ENCODE measurements around the gene CASKIN2. TPM values are rescaled to one million over a fixed set of nuclear protein-coding genes. Genes with fewer than 3 reads are reported as not detected.
"Not testable (repeated sequence)": the region's sequence is repeated elsewhere in the genome, so short reads cannot be mapped to it uniquely, and the experiment has no call there.

CASKIN2 gene
- polyA plus RNA-seq, 4 donors: 28.5 to 35.0 (median 32.4) TPM

- no peak for DNase-seq (ENCODE audit: low read depth in 4 of 4, low spot score in 2 of 4)
These were observed 9.1 kb upstream of the CASKIN2 start for GRCh38 chr17:75524269-75524969.

DNA sequence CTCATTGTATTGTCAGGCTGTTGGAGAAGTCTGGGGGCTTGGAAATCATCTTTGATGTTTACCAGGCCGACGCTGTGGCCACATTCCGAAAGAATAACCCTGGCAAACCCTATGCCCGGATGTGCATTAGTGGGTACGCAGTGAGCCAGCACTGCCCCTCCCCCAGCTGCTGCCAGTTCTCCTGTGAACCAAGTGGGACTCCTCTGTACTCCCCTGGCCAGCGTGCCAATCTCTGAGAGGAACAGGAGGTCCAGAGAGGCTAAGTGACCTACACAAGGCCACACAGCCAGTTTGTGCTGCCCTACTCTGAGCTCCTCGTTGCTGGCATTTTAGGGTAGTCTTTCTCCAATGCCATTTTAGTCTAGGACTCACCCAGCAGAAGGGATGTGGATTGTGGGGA is 8.3 kb upstream of the CASKIN2 start:
- no peak for DNase-seq (ENCODE audit: low read depth in 4 of 4, low spot score in 2 of 4)

DNA sequence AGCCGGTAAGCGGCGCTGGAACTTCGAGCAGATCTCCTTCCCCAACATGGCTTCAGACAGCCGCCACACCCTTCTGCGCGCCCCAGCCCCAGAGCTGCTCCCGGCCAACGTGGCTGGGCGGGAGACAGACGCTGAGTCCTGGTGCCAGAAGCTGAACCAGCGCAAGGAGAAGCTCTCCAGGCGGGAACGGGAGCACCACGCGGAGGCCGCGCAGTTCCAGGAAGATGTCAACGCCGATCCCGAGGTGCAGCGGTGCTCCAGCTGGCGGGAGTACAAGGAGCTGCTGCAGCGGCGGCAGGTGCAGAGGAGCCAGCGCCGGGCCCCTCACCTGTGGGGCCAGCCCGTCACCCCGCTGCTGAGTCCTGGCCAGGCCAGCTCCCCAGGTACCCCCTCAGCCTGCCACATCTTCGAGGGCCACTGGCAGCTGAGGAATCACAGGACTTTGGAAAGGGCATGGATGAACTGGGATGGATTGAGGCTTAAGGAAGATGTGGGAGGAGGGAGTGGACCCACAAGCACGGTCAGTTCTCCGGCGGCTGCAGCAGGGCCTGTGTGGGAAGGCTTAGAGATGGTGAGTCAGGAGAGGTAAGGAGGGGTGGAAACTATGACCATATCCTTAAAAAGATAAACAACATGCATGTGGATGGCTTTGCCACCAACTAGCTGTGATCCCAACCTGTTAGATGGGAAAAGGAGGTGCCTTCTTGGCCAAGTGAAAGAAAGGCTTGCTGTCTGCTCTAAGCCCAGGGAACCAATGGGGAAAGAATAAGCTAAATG is 6.8 kb upstream of the CASKIN2 start:
- DNase-seq (ENCODE audit: low read depth in 4 of 4, low spot score in 2 of 4): no peak

- no peak for DNase-seq (ENCODE audit: low read depth in 4 of 4, low spot score in 2 of 4)
These were observed 6.0 kb upstream of the CASKIN2 start for GRCh38 chr17:75521290-75521689.

DNA sequence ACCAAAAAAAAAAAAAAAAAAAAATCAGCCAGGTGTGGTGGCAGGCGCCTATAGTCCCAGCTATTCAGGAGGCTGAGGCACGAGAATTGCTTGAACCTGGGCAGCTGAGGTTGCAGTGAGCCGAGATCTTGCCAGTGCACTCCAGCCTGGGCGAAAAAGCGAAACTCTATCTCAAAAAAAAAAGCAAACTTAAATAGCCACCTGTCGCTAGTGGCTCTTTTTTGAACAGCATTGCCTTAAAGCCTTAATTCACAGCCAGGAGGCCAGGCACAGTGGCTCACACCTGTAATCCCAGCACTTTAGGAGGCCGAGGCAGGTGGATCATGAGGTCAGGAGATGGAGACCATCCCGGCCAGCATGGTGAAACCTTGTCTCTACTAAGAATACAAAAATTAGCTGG is 5.1 kb upstream of the CASKIN2 start:
- DNase-seq (ENCODE audit: low read depth in 4 of 4, low spot score in 2 of 4): not testable (repeated sequence)

DNA sequence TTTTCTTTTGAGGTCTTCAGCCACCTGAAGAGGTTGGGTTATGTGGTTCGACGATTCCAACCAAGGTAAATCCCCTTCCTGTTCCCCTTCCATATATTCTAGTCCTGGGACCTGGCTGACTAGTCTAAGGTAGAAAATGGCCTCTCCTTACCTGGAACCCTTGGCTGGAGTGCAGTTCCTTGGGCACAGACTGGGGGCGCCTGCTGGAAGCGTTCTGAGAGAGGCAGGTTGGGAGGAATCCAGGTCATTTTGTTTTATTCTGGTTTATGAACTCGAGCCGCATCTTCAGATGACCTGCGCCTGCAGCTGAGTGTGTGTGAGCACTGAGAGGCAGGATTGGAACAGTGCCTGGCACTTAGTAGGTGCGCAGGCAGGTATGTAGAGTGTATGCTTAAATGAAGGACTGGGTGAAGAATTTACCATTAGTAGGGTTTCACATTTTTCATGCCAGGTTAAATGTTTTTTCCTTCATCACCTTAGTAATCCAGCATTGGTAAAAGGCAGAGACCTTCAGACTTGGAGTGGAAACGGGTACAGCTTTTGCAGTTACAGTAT is 3.7 kb upstream of the CASKIN2 start:
- DNase-seq (ENCODE audit: low read depth in 4 of 4, low spot score in 2 of 4): no peak

DNA sequence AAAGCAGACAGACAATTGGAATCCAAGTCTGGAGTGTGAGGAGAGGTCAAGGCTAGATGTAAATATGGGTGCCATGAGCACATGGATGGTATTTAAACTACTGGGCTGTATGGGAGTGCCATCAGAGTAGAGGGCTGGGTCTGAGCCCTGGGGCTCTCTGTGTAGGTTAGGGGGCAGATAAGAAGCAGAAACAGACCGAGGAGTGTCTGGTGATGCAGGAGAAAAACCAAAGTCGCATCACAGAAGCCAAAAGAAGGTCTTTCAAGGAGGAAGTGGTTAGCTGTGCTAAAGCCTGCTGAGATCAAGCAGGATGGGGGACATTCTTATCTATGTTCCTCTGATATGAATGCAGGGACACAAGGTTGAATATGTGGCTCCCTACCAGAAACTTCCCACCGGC is 2.9 kb upstream of the CASKIN2 start:
- no peak for DNase-seq (ENCODE audit: low read depth in 4 of 4, low spot score in 2 of 4)

DNA sequence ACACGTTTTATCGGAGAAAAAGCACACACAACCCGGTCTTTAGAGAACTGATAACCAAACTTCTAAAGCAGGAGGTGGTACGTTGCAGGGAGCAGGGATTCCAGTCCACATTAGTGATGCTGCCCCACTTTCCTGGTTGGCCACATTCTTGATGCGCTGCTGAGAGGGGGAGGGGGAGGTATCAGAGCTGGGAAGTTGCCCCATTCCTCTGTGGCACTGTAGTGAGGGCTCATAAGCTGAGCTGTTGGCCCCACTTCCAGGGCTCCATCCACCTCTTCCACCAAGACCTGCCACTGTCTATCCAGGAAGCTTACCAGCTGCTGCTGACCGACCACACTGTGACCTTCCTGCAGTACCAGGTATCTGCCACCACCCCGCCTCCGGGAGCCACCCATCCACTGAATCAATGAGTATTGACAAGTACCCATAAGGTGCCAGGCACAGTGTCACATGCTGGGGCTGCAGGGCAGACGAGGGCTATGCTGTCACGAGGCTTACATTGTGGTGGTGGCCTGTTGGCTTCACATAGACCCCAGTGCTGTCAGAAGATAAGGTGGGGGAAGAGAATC is 2.0 kb upstream of the CASKIN2 start:
- DNase-seq (ENCODE audit: low read depth in 4 of 4, low spot score in 2 of 4): no peak

DNA sequence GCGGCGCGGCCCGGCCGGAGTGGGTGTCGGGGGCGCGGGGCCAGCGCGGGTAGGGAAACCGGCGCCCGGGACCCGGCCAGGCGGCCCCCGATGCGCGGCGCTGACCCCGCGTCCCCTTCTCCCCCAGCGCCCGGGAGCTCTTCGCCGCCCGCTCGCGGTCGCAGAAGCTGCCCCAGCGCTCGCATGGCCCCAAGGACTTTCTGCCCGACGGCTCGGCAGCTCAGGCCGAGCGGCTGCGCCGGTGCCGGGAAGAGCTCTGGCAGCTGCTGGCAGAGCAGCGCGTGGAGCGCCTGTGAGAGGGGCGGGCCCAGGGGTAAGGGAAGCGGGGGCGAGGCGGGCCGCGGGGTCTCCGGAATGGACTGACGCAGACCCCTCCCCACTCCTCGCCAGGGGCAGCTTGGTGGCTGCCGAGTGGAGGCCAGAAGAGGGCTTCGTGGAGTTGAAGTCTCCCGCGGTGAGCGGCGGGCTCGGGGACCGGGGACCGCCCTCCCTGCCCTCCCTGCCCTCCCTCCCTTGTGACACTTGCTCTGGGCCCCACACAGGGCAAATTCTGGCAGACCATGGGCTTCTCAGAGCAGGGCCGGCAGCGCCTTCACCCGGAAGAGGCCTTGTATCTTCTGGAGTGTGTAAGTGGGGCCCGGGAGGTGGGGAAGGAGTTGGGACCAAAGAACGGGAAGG is 1.4 kb upstream of the CASKIN2 start:
- no peak for DNase-seq (ENCODE audit: low read depth in 4 of 4, low spot score in 2 of 4)

DNA sequence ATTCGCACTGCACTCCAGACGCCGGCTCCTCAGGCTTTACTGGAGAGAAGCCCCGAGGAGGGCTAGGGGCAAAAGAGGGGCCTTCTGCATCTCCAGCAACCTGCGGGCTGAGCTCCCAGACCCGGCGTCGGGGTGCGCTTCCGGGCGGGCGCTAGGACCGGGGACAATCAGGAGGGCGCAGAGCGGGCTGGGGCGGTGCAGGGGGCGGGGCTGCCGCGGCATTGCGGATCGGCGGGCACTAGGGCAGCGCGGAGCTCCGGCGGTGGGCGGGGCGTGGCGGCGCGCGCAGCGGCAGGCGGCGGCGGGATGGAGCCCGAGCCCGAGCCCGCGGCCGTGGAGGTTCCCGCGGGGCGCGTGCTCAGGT is 900 bp upstream of the CASKIN2 start, which contains the start of gene TSEN54:
Gene TSEN54, plus strand, starts transcription at position 274 of the 364 bp plus-strand sequence. Its CDS starts 33 bp downstream, at position 307.
- peak in 3 of 4 donors; percentile 77 to 83 (median 80) for DNase-seq (ENCODE audit: low read depth in 4 of 4, low spot score in 2 of 4)

- DNase-seq (ENCODE audit: low read depth in 4 of 4, low spot score in 2 of 4): no peak
These were observed 330 bp downstream of the CASKIN2 start for GRCh38 chr17:75514919-75515495.

- DNase-seq (ENCODE audit: low read depth in 4 of 4, low spot score in 2 of 4): no peak
These were observed 928 bp downstream of the CASKIN2 start for GRCh38 chr17:75514299-75514918.

DNA sequence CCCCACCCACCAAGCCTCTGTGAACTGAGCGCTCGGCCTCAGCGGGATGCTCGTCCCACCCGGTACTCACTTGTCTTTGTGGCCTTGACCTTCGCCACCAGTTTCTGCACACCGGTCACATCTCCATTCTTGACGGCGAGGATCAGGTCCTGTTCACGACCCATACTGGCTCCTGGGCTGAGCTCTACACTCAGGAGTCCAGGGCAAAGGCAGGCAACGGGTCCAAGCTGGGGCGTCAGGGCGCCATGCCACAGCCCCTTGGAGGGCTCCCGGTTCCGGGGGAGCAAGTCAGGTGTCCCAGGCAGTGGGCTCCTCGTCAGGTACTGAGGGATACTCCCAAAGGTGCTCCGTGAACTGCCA is 1.7 kb downstream of the CASKIN2 start:
- DNase-seq (ENCODE audit: low read depth in 4 of 4, low spot score in 2 of 4): no peak

- no peak for DNase-seq (ENCODE audit: low read depth in 4 of 4, low spot score in 2 of 4)
These were observed 2.3 kb downstream of the CASKIN2 start for GRCh38 chr17:75512926-75513640.

GRCh38 chr17:75511610-75512575 is 3.4 kb downstream of the CASKIN2 start:
- DNase-seq (ENCODE audit: low read depth in 4 of 4, low spot score in 2 of 4): no peak

DNA sequence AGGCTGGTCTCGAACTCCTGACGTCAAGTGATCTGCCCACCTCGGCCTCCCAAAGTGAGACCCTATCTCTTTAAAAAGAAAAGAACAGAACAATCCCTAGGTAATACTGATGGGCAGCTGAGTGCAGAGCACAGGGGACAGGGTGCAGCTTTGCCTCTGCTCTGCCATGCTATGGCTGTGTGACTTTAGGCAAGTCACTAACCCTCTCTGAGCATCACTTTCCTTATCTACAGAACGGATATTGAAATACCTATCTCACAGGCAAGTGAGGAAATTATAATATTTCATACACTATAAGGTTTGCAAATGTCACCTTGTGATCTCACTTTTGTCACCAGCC is 4.1 kb downstream of the CASKIN2 start:
- no peak for DNase-seq (ENCODE audit: low read depth in 4 of 4, low spot score in 2 of 4)

DNA sequence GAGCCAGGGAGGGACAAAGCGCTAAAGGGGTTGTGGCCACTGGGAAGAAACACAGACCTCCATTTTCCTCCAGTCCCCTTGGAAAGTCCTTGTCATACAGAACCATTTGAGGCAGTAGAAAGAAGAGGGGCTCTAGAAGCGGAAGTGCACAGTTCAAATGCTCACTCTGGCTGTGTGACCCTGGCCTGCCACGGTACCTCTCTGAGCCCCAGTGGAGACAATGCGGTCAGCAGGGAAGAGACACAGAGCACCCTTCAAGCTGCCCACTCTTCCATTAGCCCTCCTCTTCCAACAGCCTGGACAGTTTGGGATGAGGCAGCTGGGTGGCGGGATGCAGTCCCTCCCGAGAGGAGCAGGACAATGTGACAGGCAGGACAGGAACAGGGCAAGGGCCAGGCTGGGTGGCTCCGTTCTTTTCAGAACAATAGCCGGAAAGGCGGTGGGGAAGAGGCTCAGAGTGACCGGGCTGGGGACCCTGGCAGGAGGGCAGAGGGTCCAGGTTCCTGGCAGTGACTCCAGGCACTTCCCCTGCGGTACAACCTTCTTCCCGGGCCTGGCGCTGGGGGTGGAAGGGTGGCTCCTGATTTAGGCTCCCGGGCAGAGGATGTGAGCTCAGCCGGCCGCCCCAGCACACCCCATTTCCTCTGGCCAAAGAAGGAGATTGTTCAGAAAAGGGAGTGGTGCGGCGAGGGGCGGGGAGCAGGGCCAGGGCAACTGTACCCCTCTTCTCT is 5.6 kb downstream of the CASKIN2 start:
- no peak for DNase-seq (ENCODE audit: low read depth in 4 of 4, low spot score in 2 of 4)

- DNase-seq (ENCODE audit: low read depth in 4 of 4, low spot score in 2 of 4): no peak
These were observed 6.4 kb downstream of the CASKIN2 start for GRCh38 chr17:75508931-75509361.
